Measurements from ENCODE around the gene AMBRA1.
A peak's percentile ranks its signal among the peaks of the same experiment; 100 is the strongest.

The AMBRA1 gene

DNA sequence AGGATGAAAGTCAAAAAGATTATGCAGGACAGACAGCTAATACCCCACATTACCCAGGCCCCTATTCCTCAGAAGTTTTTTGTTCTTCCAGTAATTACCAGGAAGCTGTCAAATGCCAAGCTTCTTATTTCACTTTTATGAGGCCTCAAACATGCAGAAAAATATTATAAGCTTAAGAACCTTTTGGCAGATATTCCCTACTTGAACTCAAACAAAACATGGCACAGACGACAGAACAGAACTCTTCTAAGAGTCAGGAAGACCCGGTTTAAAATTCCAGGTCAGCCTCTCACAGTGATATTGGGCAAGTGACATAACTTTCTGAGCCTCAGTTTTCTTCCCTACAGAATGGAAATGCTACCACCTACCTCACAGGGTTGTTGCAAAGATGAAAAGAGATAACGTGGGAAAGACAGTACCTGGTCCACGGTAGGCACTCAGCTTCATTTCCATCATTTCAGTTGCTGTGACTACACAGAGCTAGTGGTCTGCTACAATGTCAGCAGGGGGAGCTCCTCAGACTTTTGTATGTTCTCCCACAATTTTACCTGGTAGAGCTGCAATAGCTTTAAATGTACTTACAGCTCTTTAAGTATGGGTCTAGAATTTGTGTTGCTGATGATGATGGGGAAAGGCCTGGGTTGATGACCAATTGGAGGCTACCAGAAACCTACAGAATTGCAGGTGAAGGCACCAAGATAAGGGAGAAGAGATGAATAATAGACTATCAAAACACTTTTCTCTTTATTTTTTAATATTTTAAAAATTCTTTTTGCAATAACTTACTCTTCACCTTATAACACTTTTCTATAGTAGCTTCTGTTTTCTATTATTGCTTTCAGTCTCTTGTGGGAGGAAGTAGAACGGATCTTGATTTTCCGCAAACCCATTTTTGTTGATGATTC is 103.9 kb downstream of the AMBRA1 start:
- H3K36me3 ChIP-seq: peaks cover 9 to 32% (median 20%) of the 10 kb centered on the region in 3 donors
- no peak overlapping the region for H3K27ac ChIP-seq
- H3K4me1 ChIP-seq: peaks cover 0 to 7% (median 3%) of the 10 kb centered on the region in 4 donors
- no peaks in the 10 kb centered on the region for H3K27me3 ChIP-seq
- H3K9me3 ChIP-seq: no peaks in the 10 kb centered on the region
- DNase-seq: no peak
- intact Hi-C loops (cut with DNase I; ENCODE audit: low total_unique reads): no loop called here
- no peak overlapping the region for H3K4me3 ChIP-seq
- TF ChIP-seq, protein P1, sequence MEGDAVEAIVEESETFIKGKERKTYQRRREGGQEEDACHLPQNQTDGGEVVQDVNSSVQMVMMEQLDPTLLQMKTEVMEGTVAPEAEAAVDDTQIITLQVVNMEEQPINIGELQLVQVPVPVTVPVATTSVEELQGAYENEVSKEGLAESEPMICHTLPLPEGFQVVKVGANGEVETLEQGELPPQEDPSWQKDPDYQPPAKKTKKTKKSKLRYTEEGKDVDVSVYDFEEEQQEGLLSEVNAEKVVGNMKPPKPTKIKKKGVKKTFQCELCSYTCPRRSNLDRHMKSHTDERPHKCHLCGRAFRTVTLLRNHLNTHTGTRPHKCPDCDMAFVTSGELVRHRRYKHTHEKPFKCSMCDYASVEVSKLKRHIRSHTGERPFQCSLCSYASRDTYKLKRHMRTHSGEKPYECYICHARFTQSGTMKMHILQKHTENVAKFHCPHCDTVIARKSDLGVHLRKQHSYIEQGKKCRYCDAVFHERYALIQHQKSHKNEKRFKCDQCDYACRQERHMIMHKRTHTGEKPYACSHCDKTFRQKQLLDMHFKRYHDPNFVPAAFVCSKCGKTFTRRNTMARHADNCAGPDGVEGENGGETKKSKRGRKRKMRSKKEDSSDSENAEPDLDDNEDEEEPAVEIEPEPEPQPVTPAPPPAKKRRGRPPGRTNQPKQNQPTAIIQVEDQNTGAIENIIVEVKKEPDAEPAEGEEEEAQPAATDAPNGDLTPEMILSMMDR (IDR thresholded peaks at IDR 0.05): peak; percentile 31 to 33

DNA sequence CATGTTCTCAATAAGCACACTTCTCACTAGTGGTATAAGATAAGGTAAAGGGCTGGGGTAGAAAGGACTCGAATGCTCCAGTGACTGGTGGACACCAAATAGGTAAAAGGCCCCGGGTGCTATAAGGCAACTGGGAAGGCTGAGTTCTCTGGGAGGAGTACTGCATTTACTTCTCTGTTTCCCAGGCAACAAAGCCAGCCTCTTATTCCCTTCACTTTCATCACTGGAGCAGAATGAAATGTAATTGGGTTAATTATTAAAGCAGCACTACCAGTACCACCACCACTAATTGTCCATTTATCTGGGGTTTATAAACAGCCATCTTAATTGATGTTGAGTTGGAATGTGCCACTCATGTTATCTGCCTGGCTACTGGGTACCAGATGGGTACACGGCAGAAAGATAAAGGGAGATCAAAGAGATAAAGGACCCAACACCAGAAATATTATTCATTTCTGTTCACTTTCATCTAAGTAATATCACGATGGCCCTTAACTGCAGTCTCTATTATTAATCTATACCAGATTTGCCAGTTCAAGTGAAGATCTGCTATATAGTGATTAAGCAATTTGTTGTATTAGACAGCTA is 107.9 kb downstream of the AMBRA1 start:
- DNase-seq: no peak
- intact Hi-C loops (cut with DNase I; ENCODE audit: low total_unique reads): no loop called here
- no peaks in the 10 kb centered on the region for H3K27me3 ChIP-seq
- H3K4me1 ChIP-seq: peaks cover 0 to 7% (median 3%) of the 10 kb centered on the region in 4 donors
- no peak overlapping the region for H3K27ac ChIP-seq
- H3K36me3 ChIP-seq: peaks cover 0 to 4% (median 0%) of the 10 kb centered on the region in 3 donors
- TF ChIP-seq, protein P1 (IDR thresholded peaks at IDR 0.05): no peak
- no peaks in the 10 kb centered on the region for H3K9me3 ChIP-seq
- H3K4me3 ChIP-seq: no peak overlapping the region

DNA sequence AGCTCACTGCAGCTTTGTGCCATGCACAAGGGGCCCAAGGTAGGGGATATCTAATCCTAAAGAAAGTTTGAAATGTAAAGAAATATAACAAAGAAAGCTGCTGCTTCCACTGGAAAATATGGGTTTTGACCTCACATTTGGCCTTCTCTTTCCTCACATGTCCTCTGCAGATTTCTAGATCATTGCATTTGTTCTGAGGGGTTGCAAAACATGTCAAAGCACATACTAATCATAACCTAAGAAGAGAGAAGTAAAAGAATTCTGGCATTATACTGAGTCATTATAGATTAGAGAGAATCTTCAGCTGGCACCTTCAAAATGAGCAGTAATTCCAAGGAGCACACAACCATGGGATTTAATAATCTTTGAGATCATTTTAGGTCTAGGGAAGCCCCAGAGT is 109.7 kb downstream of the AMBRA1 start:
- TF ChIP-seq, protein P1 (IDR thresholded peaks at IDR 0.05): no peak
- Histone ChIP-seq H3K36me3 (no peaks in the 10 kb centered on the region), H3K9me3 (no peaks in the 10 kb centered on the region), H3K4me1 (no peaks in the 10 kb centered on the region), H3K27me3 (no peaks in the 10 kb centered on the region), H3K4me3 (no peak overlapping the region), H3K27ac (no peak overlapping the region)
- intact Hi-C loops (cut with DNase I; ENCODE audit: low total_unique reads): no loop called here
- DNase-seq: no peak

DNA sequence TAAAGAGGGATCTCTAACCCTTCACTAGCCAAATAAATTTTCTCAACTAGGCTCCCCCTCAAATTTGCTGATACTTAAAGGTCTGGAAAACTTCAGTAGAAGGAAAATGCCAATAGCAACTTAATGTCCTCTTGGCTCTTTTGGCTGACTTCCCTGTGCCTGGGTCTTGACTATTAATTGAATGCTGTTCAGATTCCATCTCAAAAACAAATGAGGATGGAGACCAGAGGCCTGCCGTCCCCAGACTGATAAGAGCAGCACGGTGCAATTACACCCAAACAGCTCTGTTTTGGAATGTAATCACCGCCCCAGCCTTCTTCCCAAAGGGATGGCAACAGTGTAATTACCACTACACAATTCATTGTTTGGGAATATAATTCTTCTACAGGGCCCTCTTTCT is 112.9 kb downstream of the AMBRA1 start:
- DNase-seq: no peak
- Histone ChIP-seq H3K4me1 (no peaks in the 10 kb centered on the region), H3K27me3 (no peaks in the 10 kb centered on the region), H3K36me3 (no peaks in the 10 kb centered on the region), H3K9me3 (no peaks in the 10 kb centered on the region), H3K4me3 (no peak overlapping the region), H3K27ac (no peak overlapping the region)
- TF ChIP-seq, protein P1 (IDR thresholded peaks at IDR 0.05): no peak
- intact Hi-C loops (cut with DNase I; ENCODE audit: low total_unique reads): no loop called here

DNA sequence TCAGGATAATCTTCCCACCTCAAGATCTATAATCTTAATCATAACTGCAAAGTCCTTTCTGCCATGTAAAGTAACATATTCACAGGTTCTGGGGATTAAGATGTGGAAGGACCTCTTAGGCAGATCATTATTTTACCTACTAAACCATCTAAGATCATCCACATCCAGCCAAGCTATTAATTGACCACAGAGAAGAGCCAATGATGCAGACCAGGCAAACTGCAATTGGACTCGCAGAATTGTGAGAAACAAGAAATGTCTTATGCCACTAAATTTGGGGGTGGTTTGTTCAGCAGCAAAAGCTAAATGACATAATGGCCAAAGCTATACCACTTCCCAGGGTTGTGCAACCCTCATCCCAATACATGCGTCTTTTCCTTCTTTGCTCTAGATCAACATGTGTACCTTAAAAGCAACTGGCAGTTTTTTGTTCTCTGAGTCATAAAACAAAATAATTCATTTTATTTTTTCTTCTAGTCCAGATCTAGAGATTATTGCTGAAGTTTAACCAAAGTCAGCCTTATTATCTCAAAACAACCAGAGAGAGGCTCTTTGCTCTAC is 113.6 kb downstream of the AMBRA1 start:
- Histone ChIP-seq H3K4me3 (no peak overlapping the region), H3K27ac (no peak overlapping the region), H3K4me1 (no peaks in the 10 kb centered on the region), H3K36me3 (no peaks in the 10 kb centered on the region), H3K27me3 (no peaks in the 10 kb centered on the region), H3K9me3 (no peaks in the 10 kb centered on the region)
- no peak for DNase-seq
- TF ChIP-seq, protein P1 (IDR thresholded peaks at IDR 0.05): no peak
- intact Hi-C loops (cut with DNase I; ENCODE audit: low total_unique reads): no loop called here
